ENCODE results near the gene NUP85.

GRCh38 chr17:75273977-75274708 is 68.7 kb downstream of the NUP85 start:
- TF ChIP-seq CTCF (IDR thresholded peaks at IDR 0.05; ENCODE audit: extremely low read depth in 1 of 2, insufficient read depth in 1 of 2, low read depth in 1 of 2, low read length in 2 of 2): no peak
- TF ChIP-seq EZH2 (IDR thresholded peaks at IDR 0.05; ENCODE audit: borderline replicate concordance, low read depth, low read length, severe bottlenecking): no peak
- TF ChIP-seq MAX (IDR thresholded peaks at IDR 0.05; ENCODE audit: insufficient read depth, insufficient read length): no peak
- TF ChIP-seq POLR2A (IDR thresholded peaks at IDR 0.05; ENCODE audit: low read depth, low read length): no peak
- no peak for TF ChIP-seq POLR2AphosphoS5 (IDR thresholded peaks at IDR 0.05; ENCODE audit: insufficient read depth, low read depth, low read length)
- TF ChIP-seq MYC (IDR thresholded peaks at IDR 0.05; ENCODE audit: low read depth, low read length): no peak
- no peak for TF ChIP-seq JUN (IDR thresholded peaks at IDR 0.05; ENCODE audit: borderline replicate concordance, insufficient read depth, insufficient read length, low read depth)
- no peak for TF ChIP-seq GATA2 (IDR thresholded peaks at IDR 0.05; ENCODE audit: insufficient read depth, insufficient read length, low read depth, low read length)
- TF ChIP-seq FOS (IDR thresholded peaks at IDR 0.05; ENCODE audit: borderline replicate concordance, insufficient read depth, low read length): no peak
